GM21423 (cell line): Measurements from ENCODE around the gene SPRYD4.
"Not testable (repeated sequence)": the region's sequence is repeated elsewhere in the genome, so short reads cannot be mapped to it uniquely, and the experiment has no call there.

Experiments
- ATAC-seq: cut with Tn5 transposase; IDR thresholded peaks from one replicate; pipeline ENCODE4 v1.9.1; 2021; ENCODE audit warnings: mild to moderate bottlenecking, moderate library complexity; ENCODE audit not compliant: unreplicated experiment

Gene SPRYD4

DNA sequence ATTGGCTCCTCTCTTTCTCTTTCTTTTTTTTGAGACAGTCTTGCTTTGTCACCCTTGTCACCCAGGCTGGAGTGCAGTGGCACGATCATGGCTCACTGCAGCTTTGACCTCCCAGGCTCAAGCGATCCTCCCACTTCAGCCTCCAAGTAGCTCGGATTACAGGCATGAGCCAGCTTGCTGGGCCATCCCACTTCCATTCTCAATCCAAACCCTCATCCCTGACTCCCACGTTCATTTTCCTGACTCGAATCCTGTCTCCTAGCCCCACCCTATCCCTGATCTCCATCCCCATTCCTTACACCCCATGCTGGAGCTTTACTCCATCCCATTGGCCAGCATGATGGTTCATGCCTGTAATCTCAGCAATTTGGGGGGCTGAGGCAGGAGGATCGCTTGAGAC is 7.8 kb downstream of the SPRYD4 start:
- no peak for ATAC-seq

DNA sequence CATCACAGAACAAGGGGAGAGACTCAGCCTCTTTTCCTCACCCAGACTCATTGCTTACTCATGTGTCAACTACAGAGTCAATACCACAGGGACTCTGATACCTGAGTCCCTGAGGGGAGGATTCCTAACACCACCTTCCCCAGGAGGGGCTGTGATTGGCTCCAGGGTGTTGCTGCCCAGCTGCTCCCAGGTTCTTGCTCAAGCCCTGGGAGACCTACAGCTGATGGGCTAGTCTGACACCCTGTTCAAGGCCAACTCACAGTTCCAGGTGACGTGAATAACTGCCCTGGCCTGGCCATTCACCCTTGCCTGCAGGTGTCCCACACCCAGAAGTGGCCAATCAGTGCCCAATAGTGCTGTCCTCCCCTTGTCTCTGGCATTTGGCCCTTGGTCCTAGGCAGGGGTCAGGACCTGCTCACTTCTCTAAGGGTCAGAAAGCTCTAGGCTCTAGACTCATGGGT is 8.6 kb downstream of the SPRYD4 start:
- no peak for ATAC-seq

- ATAC-seq = no peak
These were observed 9.3 kb downstream of the SPRYD4 start for GRCh38 chr12:56477521-56478225.

DNA sequence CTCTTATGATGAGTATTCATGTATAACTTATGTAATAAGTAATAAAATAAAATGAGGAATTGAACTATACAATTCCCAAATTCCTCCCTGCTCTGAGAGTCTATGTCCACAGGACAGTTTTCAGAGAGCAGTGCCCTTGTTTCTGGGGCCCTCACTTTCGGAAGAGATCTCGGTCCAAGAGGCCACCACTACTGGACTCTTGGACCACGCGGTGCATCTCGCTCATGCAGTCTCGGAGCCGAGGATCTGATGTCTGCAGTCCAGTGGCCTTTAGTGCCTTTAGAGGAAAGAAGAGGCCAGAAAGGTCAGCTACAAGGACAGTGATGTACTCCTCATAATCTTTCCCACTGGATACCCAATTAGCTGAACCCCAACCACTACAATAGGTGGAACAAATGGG is 11.2 kb downstream of the SPRYD4 start:
- ATAC-seq = no peak

DNA sequence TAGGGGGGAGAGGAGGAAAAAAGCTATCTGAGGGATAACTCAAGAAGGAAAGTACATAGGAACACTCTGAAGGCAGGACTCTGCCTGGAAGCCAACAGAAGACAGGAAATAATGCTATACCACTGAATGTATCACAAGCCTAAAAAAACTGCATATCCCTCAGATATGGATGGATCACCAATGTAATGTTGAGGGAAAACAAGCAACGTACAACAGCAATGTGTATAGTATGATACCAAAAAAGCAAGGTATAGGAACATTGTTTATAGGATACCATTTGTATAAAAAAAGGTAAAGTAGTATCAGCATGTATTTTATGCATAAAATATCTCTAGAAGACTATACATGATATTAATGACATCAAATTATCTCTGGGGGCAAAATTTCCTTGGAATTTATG is 16.2 kb downstream of the SPRYD4 start:
- ATAC-seq = no peak

- no peak for ATAC-seq
These were observed 18.3 kb downstream of the SPRYD4 start for GRCh38 chr12:56486694-56487093.

DNA sequence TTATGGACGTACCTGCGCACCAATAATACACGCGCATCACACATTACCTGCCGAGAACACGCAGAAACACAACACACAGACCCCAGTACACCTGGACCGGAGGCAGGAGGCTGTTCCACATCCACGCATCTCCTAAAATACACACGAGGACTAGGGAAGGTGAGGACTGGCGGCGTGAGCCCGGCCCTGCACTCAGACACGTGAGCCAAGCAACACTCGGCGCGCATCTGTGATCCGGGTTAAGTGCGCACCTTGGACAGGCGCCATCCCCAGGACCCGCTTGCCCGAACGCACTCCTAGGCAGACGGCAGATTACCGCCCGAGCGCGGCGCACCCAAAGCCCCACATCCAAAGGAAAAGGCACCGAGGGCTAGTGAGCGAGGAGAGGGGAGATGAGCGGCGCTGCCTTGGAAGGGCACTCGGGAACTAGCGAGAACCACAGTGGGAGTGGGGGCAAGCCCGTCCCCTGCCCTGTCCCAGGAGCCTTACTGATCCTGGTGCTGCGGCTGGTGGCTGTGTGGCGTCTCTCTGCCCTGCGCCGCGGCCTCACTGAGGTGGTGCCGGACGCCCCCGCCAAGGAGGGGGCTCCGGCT is 19.2 kb downstream of the SPRYD4 start:
- ATAC-seq = no peak

GRCh38 chr12:56488041-56488955 is 19.9 kb downstream of the SPRYD4 start, which contains the start of gene GLS2:
Gene GLS2, minus strand, starts transcription at chr12:56488161. Its CDS starts 43 bp downstream, at chr12:56488118.
- peak; percentile 88 for ATAC-seq

DNA sequence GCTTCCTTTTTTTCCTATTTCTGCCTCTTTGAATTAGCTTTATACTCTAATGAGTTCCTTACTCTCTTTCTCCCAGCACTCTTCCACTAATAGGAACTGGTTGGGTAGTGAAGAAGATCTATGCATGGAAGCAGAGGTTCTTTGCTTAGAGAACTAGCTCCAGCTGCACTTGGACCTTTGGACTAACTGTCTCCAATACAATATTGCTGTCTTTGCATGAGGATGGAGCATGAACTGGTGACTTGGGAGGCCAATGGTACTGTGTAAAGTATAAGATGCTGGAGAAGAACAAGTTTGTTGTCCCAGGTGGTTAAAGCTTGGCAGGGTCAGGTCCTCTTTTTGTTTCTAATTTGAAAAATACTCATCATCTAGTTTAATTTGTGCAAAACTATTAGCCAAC is 22.0 kb downstream of the SPRYD4 start:
- ATAC-seq = no peak

DNA sequence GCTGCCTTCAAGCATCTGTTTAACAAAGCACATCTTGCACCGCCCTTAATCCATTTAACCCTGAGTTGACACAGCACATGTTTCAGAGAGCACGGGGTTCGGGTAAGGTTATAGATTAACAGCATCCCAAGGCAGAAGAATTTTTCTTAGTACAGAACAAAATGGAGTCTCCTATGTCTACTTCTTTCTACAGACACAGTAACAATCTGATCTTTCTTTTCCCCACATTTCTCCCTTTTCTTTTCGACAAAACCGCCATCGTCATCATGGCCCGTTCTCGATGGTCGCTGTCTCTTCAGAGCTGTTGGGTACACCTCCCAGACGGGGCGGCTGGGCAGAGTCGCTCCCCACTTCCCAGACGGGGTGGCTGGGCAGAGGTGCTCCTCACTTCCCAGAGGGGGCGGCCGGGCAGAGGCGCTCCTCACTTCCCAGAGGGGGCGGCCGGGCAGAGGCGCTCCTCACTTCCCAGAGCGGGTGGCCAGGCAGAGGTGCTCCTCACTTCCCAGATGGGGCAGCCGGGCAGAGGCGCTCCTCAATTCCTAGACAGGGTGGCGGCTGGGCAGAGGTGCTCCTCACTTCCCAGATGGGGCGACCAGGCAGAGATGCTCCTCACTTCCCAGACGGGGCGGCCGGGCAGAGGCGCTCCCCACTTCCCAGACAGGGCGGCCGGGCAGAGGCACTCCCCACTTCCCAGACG is 25.2 kb downstream of the SPRYD4 start:
- ATAC-seq = not testable (repeated sequence)

DNA sequence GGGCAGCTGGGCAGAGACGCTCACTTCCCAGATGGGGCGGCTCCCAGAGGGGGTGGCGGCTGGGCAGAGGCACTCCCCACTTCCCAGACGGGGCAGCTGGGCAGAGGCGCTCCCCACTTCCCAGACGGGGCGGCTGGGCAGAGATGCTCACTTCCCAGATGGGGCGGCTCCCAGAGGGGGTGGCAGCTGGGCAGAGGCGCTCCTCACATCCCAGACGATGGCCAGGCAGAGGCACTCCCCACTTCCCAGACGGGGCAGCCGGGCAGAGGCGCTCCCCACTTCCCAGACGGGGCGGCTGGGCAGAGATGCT is 25.7 kb downstream of the SPRYD4 start:
- not testable (repeated sequence) for ATAC-seq

GRCh38 chr12:56494481-56494880 is 26.1 kb downstream of the SPRYD4 start:
- not testable (repeated sequence) for ATAC-seq

DNA sequence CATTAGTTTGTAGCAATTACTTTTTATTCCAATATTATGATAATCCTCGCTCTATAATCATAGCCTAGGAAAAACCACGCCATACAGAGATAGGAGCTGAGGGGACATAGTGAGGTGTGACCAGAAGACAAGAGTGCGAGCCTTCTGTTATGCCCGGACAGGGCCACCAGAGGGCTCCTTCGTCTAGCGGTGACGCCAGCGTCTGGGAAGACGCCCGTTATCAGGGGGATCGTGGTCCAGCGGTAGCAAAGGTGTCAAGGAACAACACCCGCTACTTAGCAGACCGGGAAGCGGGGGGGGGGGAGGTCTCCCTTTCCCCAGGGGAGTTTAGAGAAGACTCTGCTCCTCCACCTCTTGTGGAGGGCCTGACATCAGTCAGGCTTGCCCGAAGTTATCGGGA is 28.3 kb downstream of the SPRYD4 start:
- ATAC-seq = not testable (repeated sequence)

- ATAC-seq = not testable (repeated sequence)
These were observed 29.9 kb downstream of the SPRYD4 start for GRCh38 chr12:56498126-56498902.

DNA sequence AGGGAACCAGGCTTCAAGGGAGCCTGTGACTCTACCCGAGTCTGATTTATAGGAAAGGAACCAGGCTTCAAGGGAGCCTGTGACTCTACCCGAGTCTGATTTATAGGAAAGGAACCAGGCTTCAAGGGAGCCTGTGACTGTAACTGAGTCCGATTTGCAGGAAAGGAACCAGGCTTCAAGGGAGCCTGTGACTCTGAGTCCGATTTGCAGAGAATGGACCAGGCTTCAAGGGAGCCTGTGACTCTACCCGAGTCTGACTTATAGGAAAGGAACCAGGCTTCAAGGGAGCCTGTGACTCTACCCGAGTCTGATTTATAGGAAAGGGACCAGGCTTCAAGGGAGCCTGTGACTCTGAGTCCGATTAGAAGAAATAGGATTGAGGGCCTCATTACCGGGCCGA is 31.1 kb downstream of the SPRYD4 start:
- not testable (repeated sequence) for ATAC-seq

DNA sequence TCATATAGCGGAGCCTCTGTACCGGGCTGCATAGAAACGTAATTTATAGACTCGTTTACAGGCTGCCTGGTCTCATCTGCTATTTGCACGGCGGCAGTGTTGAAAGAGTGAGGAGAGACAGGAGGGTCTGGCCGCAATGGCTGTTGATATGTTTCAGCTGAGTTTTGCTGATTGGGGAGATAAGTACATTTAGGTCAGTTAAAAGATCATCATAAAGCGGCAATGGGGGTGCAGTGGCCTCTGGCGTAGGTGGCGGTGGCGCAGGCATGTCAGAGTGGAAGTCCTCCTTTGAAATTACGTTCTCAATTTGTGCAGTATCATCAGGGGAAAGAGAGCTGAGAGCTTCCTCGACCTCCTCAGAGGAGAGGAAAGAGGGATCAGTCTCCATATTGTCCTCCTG is 31.5 kb downstream of the SPRYD4 start:
- not testable (repeated sequence) for ATAC-seq

GRCh38 chr12:56510786-56511185 is 42.4 kb downstream of the SPRYD4 start:
- ATAC-seq = no peak

DNA sequence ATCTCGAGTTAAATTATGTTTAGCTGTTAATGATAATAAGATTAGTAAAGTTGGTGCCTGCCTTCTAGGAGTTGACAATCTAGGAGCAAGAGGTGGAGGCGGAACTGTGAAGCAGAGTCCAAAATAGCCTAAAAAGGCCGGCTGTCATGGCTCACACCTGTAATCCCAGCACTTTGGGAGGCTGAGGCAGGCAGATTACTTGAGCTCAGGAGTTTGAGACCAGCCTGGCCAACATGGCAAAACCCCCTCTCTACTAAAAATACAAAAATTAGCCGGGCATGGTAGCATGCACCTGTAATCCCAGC is 45.6 kb downstream of the SPRYD4 start:
- ATAC-seq = not testable (repeated sequence)

DNA sequence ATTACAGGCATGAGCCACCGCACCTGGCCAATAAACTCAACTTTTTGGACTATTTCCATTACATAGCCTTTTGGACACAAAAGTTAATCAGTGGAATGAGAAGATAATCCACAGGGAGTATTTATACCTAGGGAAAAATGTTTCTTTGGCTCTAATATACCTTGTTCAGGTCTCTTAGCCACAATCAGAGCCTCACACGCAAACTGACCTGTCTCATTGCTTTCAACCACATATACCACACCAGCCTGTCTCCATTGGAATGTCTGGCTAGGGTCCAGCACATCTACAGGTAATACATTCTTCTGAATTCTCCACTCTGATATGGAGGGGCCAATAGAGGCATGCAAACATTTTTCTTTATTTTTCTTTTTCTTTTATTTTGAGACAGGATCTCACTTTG is 49.5 kb downstream of the SPRYD4 start:
- no peak for ATAC-seq

DNA sequence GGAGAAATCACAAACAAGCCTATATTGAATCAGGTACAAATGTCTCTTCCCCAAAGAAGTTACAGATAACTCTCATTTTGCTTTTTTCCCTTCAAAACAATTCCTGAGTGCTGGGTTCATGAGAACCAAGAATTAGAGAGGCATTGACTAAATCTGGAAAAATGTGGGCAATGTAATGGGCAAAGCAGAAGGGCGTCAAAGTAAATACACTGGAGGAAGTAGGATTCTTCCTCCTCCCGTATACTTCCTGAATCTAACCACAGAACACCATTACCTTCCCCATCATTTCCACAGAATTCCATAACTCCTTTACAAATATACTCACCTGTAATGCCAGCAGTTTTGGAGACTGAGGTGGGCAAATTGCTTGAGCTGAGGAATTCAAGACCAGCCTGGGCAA is 50.2 kb downstream of the SPRYD4 start:
- ATAC-seq = no peak
